Gastroesophageal sphincter (tissue), 3 donors: ENCODE results near the gene SPHKAP.

Experiments
- CTCF ChIP-seq, 4 experiments: fragments of 200-600 bp in 2 of 4; fragments of 450-650 bp in 2 of 4; sonication (generic) in 1 of 4; IDR thresholded peaks; one replicate each; pipeline ENCODE4 v1.5.1; 2017 to 2019; ENCODE audit warnings: antibody characterized with exemption in 4 of 4, mild to moderate bottlenecking in 2 of 4, moderate library complexity in 2 of 4
- EP300 ChIP-seq: sonication (generic); formaldehyde crosslinking; IDR thresholded peaks from one replicate; pipeline ENCODE4 v1.6.1; 2017; ENCODE audit warnings: antibody characterized with exemption, mild to moderate bottlenecking
- POLR2A ChIP-seq, 2 donors: fragments of 450-650 bp; IDR thresholded peaks; one replicate each; pipeline ENCODE4 v1.6.1; 2017; ENCODE audit warnings: antibody characterized with exemption in 2 of 2, mild to moderate bottlenecking in 2 of 2, moderate library complexity in 1 of 2
- POLR2AphosphoS5 ChIP-seq: sonication (generic); formaldehyde crosslinking; IDR thresholded peaks from one replicate; pipeline ENCODE4 v1.6.1; 2017; ENCODE audit warnings: antibody characterized with exemption

GRCh38 chr2:227932001-227932400 is 249.5 kb downstream of the SPHKAP start:
- no peak for TF ChIP-seq CTCF (IDR thresholded peaks at IDR 0.05)
- no peak for TF ChIP-seq POLR2AphosphoS5
- no peak for TF ChIP-seq EP300
- TF ChIP-seq POLR2A (IDR thresholded peaks at IDR 0.05), result no peak
